HPDE6-E6E7 (cell line): Measurements from ENCODE around the gene CLDN5.

ENCODE experiments used
- DNase-seq: peaks from one replicate; pipeline ENCODE4 v3.0.0; 2011; ENCODE audit warnings: missing footprints; ENCODE audit errors: extremely low spot score

The CLDN5 gene

DNA sequence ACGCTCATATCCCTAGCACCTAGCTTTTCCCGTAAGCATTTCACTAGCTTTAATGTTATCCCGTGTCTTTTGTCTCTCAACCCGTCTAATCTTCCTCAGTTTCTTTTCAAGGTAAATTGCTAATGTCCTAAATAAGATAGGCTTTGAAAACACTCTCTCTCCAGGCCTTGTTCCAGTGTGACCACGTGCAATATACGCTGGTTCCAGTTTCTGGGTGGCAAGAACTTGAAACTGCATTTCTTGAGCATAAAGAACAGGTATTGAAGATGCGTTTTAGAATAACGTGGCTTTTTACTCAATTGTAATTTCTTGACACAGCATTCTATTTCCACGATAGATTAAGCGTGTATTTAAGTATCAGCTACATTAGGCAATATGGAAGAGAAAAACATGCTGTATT, 43.4 kb downstream of the CLDN5 start:
- no peak for DNase-seq

DNA sequence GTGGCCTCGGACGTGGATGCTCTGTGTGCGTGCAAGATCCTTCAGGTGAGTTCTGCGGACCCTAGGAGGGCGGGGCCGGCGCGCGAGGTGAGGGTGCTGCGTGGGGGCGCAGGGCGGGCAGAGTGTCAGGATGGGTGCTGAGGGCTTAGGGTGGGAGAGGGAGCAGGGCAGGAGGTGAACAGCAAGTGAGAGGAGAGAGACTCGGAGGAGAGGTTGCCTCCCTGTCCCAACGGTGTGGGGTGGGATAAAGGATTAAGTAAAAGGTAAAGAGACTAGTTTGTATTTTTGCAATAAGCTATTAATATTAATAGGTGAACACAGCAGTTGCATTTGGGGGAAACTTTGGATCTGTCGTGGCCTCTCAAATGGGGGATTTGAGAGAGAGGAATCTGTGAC, 44.0 kb downstream of the CLDN5 start:
- DNase-seq, result no peak

DNA sequence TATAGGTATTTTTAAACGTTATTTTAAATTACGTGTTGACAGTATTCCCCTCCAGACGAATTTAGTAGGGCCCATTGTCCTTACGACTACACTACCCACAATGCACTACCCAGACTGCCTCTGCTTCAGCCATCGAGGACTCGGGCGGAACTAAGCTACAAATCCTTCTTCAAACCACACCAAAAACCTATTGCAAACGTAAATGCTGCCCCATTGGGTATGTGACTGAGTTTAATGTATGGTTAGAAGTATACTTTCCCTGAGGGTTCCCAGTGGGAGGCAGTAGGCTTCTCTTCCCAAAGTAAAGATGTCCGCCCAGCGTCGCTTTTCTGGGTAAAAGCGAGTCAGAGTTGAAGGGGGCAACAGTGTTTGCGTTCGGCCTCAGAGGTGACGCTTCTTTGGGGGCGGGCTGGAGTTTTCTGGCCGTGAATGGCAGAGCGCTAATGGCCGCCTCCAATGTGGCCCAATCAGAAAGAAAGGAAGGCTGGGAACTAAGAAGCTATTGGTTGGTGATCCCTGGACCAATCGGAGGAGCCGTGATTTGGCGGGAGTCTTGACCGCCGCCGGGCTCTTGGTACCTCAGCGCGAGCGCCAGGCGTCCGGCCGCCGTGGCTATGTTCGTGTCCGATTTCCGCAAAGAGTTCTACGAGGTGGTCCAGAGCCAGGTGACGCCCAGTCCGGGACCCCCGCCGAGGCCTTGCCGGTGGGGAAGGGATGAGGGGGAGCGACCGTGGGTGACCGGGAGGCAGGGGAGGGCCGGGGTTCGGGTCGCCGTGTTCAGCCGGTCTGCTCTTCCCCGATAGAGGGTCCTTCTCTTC, 44.6 kb downstream of the CLDN5 start, which contains the start of gene CDC45:
Gene CDC45, plus strand, starts transcription at position 566 of the 818 bp plus-strand sequence. Its CDS starts 49 bp downstream, at position 615.
- DNase-seq, result peak; percentile 95

DNA sequence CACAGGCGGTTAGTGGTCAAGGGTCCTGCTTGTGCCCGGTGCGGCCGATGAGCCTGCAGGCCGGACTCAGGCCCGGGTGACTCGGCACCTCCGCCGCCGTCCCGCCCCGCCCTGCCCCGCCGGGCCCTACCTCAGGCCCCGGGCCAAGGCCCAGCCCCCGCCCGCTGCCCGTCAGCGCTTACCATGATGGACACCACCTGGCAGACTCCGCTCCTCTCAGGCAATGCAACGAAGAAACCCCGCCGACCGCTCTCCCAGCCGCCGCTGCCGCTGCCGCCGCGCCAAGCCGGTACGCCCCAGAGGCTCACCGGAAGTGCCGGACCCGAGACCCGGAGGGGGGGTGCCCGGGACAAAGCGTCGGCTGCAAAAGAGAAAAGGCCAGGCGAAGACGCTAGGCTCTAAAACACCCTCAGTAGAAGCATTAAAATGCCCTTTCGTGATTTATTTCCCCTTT, 45.3 kb downstream of the CLDN5 start, which contains the start of gene UFD1:
Gene UFD1, minus strand, starts transcription at position 293 of the 454 bp plus-strand sequence. Its CDS starts 108 bp downstream, at position 185.
- DNase-seq, result peak; percentile 67

DNA sequence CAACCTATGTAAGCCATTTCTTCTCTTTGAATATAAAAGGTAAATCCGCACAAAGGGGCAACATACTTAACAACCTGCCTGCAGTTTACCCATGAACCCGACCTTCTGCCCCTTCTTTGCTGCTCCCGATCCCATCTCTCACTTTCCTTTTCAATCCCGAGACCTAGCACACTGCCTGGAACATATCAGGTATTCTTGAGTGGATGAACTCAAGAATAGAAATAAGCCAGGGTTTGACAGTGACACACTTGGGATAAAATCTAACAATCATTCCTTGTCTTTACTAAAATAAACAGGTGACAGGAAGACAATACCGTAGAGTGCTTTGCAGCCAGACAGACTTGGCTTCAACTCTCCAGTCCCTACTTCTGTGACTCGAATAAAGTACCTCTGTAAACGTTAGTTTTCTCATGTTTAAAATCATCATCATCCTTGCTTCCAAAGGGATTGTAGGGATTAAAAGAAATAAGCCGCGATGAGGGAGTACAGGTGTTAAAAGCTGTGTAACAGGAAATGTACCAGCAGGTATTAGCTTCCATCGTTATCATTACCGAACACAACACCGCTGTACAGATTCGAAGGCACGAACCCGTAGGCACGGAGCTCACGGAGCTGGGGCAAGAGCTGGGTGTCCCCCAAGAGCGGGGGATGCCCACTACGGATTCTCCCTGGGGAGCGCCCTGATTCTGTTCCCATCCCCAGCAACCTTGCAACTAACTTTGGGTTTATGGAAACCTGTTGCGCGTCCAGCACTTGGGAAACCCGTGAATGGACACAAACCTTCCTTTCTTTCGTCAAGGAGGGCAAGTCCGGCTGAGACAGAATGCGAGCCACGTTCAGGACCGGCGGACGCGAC, 45.9 kb downstream of the CLDN5 start:
- no peak for DNase-seq

DNA sequence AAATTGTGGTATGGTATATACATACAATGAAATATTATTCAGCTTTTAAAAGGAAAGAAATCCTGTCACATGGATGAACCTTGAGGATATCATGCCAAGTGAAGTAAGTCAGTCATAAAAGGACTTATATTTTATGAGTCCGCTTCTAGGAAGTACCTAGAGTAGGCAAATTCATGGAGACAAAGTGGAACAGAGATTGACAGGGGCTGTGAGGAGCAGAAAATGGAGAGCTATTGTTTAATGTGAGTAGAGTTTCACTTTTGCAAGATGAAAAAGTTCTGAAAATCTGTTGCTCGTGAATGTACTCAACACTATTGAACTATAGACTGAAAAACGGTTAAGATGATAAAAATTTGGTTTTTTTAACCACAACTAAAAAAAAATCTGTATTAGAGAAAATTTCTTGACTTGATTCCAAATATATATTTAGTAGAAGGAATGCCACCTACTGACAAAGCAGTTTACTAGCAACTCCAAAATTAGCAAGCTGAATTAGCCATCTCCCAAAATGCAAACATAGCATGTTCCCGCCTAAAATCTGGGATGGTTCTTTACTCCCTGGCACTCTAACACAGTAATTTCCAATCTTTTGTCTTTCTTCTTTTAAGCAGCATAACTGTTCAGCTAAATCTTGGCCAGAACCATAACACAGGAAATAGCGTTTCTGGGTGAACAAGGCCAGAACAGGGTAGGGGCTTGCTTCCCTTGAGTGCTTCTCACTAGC, 46.7 kb downstream of the CLDN5 start:
- DNase-seq, result no peak

DNA sequence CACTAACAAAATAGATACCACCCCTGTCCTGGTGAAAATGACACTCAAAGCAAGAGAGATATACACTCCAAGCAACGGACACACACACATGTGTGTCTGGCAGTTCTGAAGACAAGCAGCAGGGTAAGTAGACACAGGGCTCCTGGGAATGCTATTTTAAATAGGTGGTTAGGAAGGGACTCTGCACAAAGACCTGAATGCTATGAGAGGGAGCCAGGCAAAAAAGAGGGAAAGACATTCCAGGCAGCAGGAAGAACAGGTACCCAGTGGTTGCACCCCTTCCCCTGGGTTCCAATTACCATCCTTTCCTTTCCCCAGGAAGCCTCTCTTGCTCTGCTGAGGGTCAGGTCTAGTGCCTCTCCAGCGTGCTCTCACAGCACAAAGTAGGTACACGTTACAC, 48.2 kb downstream of the CLDN5 start:
- no peak for DNase-seq

DNA sequence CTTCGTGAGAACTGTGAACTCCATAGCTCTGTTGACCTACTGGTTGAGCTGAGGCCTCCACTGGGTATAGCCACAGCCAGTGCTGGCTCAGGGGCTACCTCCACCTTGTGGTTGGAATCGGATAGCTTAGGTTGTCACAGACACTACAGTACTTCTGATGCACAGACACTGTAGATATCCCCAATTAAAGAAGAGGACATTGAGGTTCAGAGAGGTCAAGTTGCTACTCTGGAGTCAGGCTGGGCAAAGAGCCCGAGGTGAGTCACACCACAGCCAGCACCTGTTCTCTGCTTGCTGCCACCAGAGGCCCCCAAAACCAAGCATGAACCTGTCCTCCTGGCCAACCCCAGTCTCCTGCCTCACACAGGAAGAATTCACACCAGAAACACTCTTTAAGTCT, 50.6 kb downstream of the CLDN5 start:
- DNase-seq, result no peak
